Measurements from ENCODE around the gene PLEKHF1.
A peak's percentile ranks its signal among the peaks of the same experiment; 100 is the strongest.

Gene PLEKHF1

GRCh38 chr19:29679598-29680210, 14.4 kb downstream of the PLEKHF1 start:
- H3K36me3 ChIP-seq (ENCODE audit: insufficient read depth, low read length) = peaks cover 20% of the 10 kb centered on the region
- H3K27ac ChIP-seq (ENCODE audit: low read length) = peak overlapping the region; percentile 92
- H3K4me3 ChIP-seq (ENCODE audit: low read depth in 1 of 2, low read length in 2 of 2) = no peak overlapping the region
- no peaks in the 10 kb centered on the region for H3K27me3 ChIP-seq (ENCODE audit: insufficient read depth, low read length, poor library complexity)
- H3K9ac ChIP-seq (ENCODE audit: low read depth, low read length) = peak overlapping the region; percentile 48
- peak; percentile 37 for DNase-seq
- no peaks in the 10 kb centered on the region for H4K20me1 ChIP-seq (ENCODE audit: insufficient read depth, low read length)
- peak overlapping the region; percentile 46 for H3K4me2 ChIP-seq (ENCODE audit: insufficient read depth, low read length)
- no peaks in the 10 kb centered on the region for H3K9me3 ChIP-seq (ENCODE audit: insufficient read depth, low read length, severe bottlenecking)
- no peaks in the 10 kb centered on the region for H3K79me2 ChIP-seq (ENCODE audit: insufficient read depth, low read length)
- ATAC-seq (ENCODE audit: insufficient read depth, low read depth) = no peak
- peaks cover 32% of the 10 kb centered on the region for H3K4me1 ChIP-seq (ENCODE audit: insufficient read depth, low read length)
- TF ChIP-seq CTCF (IDR thresholded peaks at IDR 0.05; ENCODE audit: borderline replicate concordance, extremely low read depth, low read length, poor library complexity, severe bottlenecking) = no peak
- TF ChIP-seq EZH2 (IDR thresholded peaks at IDR 0.05; ENCODE audit: borderline replicate concordance, low read depth, low read length, severe bottlenecking) = no peak
- 0 out of 2 replicates have a peak overlapping the region, but pooled peaks have one; percentile 68 for H2AFZ ChIP-seq (ENCODE audit: low read depth, low read length)

DNA sequence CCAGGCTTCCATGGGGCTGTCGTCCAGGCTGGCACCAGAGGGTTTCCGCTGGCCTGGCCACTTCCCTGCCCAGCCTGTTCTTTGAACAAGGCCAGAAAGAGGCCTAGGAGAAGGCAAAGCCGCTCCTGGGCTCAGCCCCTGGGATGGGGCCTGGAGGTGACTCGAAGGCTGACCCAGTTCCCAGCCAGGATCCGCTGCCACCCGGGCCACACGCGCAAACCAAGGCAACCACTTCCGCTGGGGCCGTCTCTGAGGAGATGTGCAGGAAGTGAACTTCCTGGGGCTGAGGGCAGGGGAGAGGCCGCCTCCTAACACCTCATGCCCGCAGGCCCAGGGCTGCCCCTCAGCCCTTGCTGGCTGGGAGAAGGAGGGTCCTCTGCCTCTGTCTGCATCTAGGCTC, 15.2 kb downstream of the PLEKHF1 start:
- DNase-seq (peak; percentile 93), ATAC-seq (ENCODE audit: insufficient read depth, low read depth) (peak; percentile 94)
- peaks cover 32% of the 10 kb centered on the region for H3K4me1 ChIP-seq (ENCODE audit: insufficient read depth, low read length)
- H4K20me1 ChIP-seq (ENCODE audit: insufficient read depth, low read length) = no peaks in the 10 kb centered on the region
- peak overlapping the region; percentile 68 for H2AFZ ChIP-seq (ENCODE audit: low read depth, low read length)
- no peaks in the 10 kb centered on the region for H3K79me2 ChIP-seq (ENCODE audit: insufficient read depth, low read length)
- no peaks in the 10 kb centered on the region for H3K27me3 ChIP-seq (ENCODE audit: insufficient read depth, low read length, poor library complexity)
- H3K36me3 ChIP-seq (ENCODE audit: insufficient read depth, low read length) = peaks cover 13% of the 10 kb centered on the region
- H3K27ac ChIP-seq (ENCODE audit: low read length) = peak overlapping the region; percentile 92
- no peak overlapping the region for H3K4me3 ChIP-seq (ENCODE audit: low read depth in 1 of 2, low read length in 2 of 2)
- TF ChIP-seq CTCF (IDR thresholded peaks at IDR 0.05; ENCODE audit: borderline replicate concordance, extremely low read depth, low read length, poor library complexity, severe bottlenecking) = no peak
- TF ChIP-seq EZH2 (IDR thresholded peaks at IDR 0.05; ENCODE audit: borderline replicate concordance, low read depth, low read length, severe bottlenecking) = no peak
- H3K9ac ChIP-seq (ENCODE audit: low read depth, low read length) = peak overlapping the region; percentile 48
- H3K4me2 ChIP-seq (ENCODE audit: insufficient read depth, low read length) = peak overlapping the region; percentile 46
- H3K9me3 ChIP-seq (ENCODE audit: insufficient read depth, low read length, severe bottlenecking) = no peaks in the 10 kb centered on the region

- no peaks in the 10 kb centered on the region for H3K27me3 ChIP-seq (ENCODE audit: insufficient read depth, low read length, poor library complexity)
- peak overlapping the region; percentile 92 for H3K27ac ChIP-seq (ENCODE audit: low read length)
- H3K4me3 ChIP-seq (ENCODE audit: low read depth in 1 of 2, low read length in 2 of 2) = no peak overlapping the region
- peaks cover 8% of the 10 kb centered on the region; the same call in 1 of the 2 replicates for H3K36me3 ChIP-seq (ENCODE audit: insufficient read depth, low read length)
- 0 out of 3 replicates have a peak, but pooled peaks have one; percentile 4 for ATAC-seq (ENCODE audit: insufficient read depth, low read depth)
- no peaks in the 10 kb centered on the region for H3K9me3 ChIP-seq (ENCODE audit: insufficient read depth, low read length, severe bottlenecking)
- no peaks in the 10 kb centered on the region for H4K20me1 ChIP-seq (ENCODE audit: insufficient read depth, low read length)
- no peak for DNase-seq
- H3K79me2 ChIP-seq (ENCODE audit: insufficient read depth, low read length) = no peaks in the 10 kb centered on the region
- peak overlapping the region; percentile 46 for H3K4me2 ChIP-seq (ENCODE audit: insufficient read depth, low read length)
- H2AFZ ChIP-seq (ENCODE audit: low read depth, low read length) = peak overlapping the region; percentile 68
- peak overlapping the region; percentile 48 for H3K9ac ChIP-seq (ENCODE audit: low read depth, low read length)
- TF ChIP-seq EZH2 (IDR thresholded peaks at IDR 0.05; ENCODE audit: borderline replicate concordance, low read depth, low read length, severe bottlenecking) (no peak), CTCF (IDR thresholded peaks at IDR 0.05; ENCODE audit: borderline replicate concordance, extremely low read depth, low read length, poor library complexity, severe bottlenecking) (no peak)
- peaks cover 32% of the 10 kb centered on the region for H3K4me1 ChIP-seq (ENCODE audit: insufficient read depth, low read length)
Measured at GRCh38 chr19:29680937-29681336, 15.7 kb downstream of the PLEKHF1 start.

Measured in DND-41 (cell line).